GM12892 (cell line): ENCODE measurements around the gene KIFC3.

Experiments used
- POLR2A ChIP-seq: IDR thresholded peaks from 2 replicates; pipeline ENCODE4 v1.6.1; 2011; ENCODE audit warnings: low read depth, low read length, control low read depth
- POLR2AphosphoS5 ChIP-seq: IDR thresholded peaks from 2 replicates; pipeline ENCODE4 v1.6.1; 2011; ENCODE audit warnings: low read depth, low read length, control low read depth

- no peak for TF ChIP-seq POLR2A
- TF ChIP-seq POLR2AphosphoS5 = no peak
Measured at GRCh38 chr16:57787519-57787905, 14.8 kb downstream of the KIFC3 start.
